HepG2 (cell line): Measurements from ENCODE around the gene SELENOS. TPM values are rescaled to one million over a fixed set of nuclear protein-coding genes. Genes with fewer than 3 reads are reported as not detected.
A peak's percentile ranks its signal among the peaks of the same experiment; 100 is the strongest.

ENCODE experiments used
- GZF1 ChIP-seq: sonication (generic); formaldehyde crosslinking; IDR thresholded peaks from 2 replicates; pipeline ENCODE4 v1.5.1; 2020; ENCODE audit warnings: mild to moderate bottlenecking, missing genetic modification reagents
- HIVEP1 ChIP-seq: sonication (generic); formaldehyde crosslinking; IDR thresholded peaks from 2 replicates; pipeline ENCODE4 v1.4.0; 2020; ENCODE audit warnings: mild to moderate bottlenecking, missing genetic modification reagents
- SMAD9 ChIP-seq: sonication (generic); formaldehyde crosslinking; IDR thresholded peaks from 2 replicates; pipeline ENCODE4 v1.5.1; 2020; ENCODE audit warnings: mild to moderate bottlenecking, missing genetic modification reagents
- SRSF9 ChIP-seq: fragments of 200-400 bp; formaldehyde crosslinking; IDR thresholded peaks from 2 replicates; pipeline ENCODE4 v1.6.1; 2018; ENCODE audit warnings: borderline replicate concordance, mild to moderate bottlenecking, low read depth, low read length; ENCODE audit not compliant: insufficient read depth, poor library complexity, severe bottlenecking
- XRCC5 ChIP-seq: fragments of 200-400 bp; formaldehyde crosslinking; optimal IDR thresholded peaks from 2 replicates; pipeline ENCODE3; 2017; ENCODE audit warnings: mild to moderate bottlenecking, low read length
- ZNF101 ChIP-seq: sonication (generic); formaldehyde crosslinking; IDR thresholded peaks from 2 replicates; pipeline ENCODE4 v1.4.0; 2020; ENCODE audit warnings: mild to moderate bottlenecking, low read depth, missing genetic modification reagents, borderline replicate concordance
- ZNF138 ChIP-seq: sonication (generic); formaldehyde crosslinking; IDR thresholded peaks from 2 replicates; pipeline ENCODE4 v1.5.0; 2020; ENCODE audit warnings: mild to moderate bottlenecking, low read depth, missing genetic modification reagents
- ZNF318 ChIP-seq: sonication (generic); formaldehyde crosslinking; IDR thresholded peaks from 2 replicates; pipeline ENCODE4 v1.4.0; 2020; ENCODE audit warnings: mild to moderate bottlenecking, missing genetic modification reagents
- ZNF441 ChIP-seq: sonication (generic); formaldehyde crosslinking; IDR thresholded peaks from 2 replicates; pipeline ENCODE4 v1.7.0; 2021; ENCODE audit warnings: missing genetic modification reagents, borderline replicate concordance
- ZNF484 ChIP-seq: sonication (generic); formaldehyde crosslinking; IDR thresholded peaks from 2 replicates; pipeline ENCODE4 v1.5.1; 2020; ENCODE audit warnings: mild to moderate bottlenecking, low read depth, missing genetic modification reagents, borderline replicate concordance
- ZNF619 ChIP-seq: sonication (generic); formaldehyde crosslinking; IDR thresholded peaks from 2 replicates; pipeline ENCODE4 v1.4.0; 2020; ENCODE audit warnings: mild to moderate bottlenecking, missing genetic modification reagents
- polyA plus RNA-seq, 8 experiments: library from polyadenylated mRNA; depleted of rRNA in 3 of 8; stranded (reverse) in 7 of 8; unstranded in 1 of 8; fragments of >200 nt; fragmentation: Illumina TruSeq in 4 of 8; extraction: Trizol in 4 of 8; gene quantifications; 2 replicates each; pipeline versions ENCODE4 v1.2.1 to v1.2.3, GENCODE V29; 2011 to 2016; ENCODE audit warnings: low read depth in 4 of 8, missing spikeins in 1 of 8, mixed read lengths in 1 of 8; ENCODE audit not compliant: insufficient read depth in 1 of 8
- total RNA-seq, 5 experiments: library from RNA; depleted of rRNA; stranded (reverse); fragments of >200 nt; fragmentation: Illumina TruSeq; extraction: Trizol; gene quantifications; 2 replicates each; pipeline ENCODE4 v1.2.3, GENCODE V29; 2016; ENCODE audit warnings: low read depth in 1 of 5
- TF ChIP-seq, protein P1 (sequence below): IDR thresholded peaks from 2 replicates; pipeline ENCODE4 v1.6.1; 2016; ENCODE audit warnings: low read depth, borderline replicate concordance
- TF ChIP-seq, protein P2 (sequence below): sonication (generic); formaldehyde crosslinking; IDR thresholded peaks from 2 replicates; pipeline ENCODE4 v1.4.0; 2020; ENCODE audit warnings: missing genetic modification reagents

Gene SELENOS
- total and polyA plus RNA-seq, 2 of the 13 experiments (the other 11 are each of a cell fraction or from before 2014, with no cell fraction given), result 63.0 to 66.1 TPM

- TF ChIP-seq ZNF318 (CRISPR knock-in tag) (peak; percentile 75), HIVEP1 (CRISPR knock-in tag) (peak; percentile 81; the same call in 1 of the 2 replicates), SMAD9 (no peak), ZNF441 (CRISPR knock-in tag) (peak; percentile 48; the same call in 1 of the 2 replicates), GZF1 (CRISPR knock-in tag) (0 out of 2 replicates have a peak, but pooled peaks have one; percentile 40), ZNF138 (CRISPR knock-in tag) (peak; percentile 65; the same call in 1 of the 2 replicates), XRCC5 (peak; percentile 98), ZNF484 (CRISPR knock-in tag) (no peak), ZNF101 (CRISPR knock-in tag) (no peak; the same call in 1 of the 2 replicates), SRSF9 (no peak), ZNF619 (CRISPR knock-in tag) (peak; percentile 85; the same call in 1 of the 2 replicates)
- TF ChIP-seq, protein P1, sequence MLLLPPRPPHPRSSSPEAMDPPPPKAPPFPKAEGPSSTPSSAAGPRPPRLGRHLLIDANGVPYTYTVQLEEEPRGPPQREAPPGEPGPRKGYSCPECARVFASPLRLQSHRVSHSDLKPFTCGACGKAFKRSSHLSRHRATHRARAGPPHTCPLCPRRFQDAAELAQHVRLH (CRISPR knock-in tag), result peak; percentile 86
- TF ChIP-seq, protein P2, sequence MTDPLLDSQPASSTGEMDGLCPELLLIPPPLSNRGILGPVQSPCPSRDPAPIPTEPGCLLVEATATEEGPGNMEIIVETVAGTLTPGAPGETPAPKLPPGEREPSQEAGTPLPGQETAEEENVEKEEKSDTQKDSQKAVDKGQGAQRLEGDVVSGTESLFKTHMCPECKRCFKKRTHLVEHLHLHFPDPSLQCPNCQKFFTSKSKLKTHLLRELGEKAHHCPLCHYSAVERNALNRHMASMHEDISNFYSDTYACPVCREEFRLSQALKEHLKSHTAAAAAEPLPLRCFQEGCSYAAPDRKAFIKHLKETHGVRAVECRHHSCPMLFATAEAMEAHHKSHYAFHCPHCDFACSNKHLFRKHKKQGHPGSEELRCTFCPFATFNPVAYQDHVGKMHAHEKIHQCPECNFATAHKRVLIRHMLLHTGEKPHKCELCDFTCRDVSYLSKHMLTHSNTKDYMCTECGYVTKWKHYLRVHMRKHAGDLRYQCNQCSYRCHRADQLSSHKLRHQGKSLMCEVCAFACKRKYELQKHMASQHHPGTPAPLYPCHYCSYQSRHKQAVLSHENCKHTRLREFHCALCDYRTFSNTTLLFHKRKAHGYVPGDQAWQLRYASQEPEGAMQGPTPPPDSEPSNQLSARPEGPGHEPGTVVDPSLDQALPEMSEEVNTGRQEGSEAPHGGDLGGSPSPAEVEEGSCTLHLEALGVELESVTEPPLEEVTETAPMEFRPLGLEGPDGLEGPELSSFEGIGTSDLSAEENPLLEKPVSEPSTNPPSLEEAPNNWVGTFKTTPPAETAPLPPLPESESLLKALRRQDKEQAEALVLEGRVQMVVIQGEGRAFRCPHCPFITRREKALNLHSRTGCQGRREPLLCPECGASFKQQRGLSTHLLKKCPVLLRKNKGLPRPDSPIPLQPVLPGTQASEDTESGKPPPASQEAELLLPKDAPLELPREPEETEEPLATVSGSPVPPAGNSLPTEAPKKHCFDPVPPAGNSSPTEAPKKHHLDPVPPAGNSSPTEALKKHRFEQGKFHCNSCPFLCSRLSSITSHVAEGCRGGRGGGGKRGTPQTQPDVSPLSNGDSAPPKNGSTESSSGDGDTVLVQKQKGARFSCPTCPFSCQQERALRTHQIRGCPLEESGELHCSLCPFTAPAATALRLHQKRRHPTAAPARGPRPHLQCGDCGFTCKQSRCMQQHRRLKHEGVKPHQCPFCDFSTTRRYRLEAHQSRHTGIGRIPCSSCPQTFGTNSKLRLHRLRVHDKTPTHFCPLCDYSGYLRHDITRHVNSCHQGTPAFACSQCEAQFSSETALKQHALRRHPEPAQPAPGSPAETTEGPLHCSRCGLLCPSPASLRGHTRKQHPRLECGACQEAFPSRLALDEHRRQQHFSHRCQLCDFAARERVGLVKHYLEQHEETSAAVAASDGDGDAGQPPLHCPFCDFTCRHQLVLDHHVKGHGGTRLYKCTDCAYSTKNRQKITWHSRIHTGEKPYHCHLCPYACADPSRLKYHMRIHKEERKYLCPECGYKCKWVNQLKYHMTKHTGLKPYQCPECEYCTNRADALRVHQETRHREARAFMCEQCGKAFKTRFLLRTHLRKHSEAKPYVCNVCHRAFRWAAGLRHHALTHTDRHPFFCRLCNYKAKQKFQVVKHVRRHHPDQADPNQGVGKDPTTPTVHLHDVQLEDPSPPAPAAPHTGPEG (CRISPR knock-in tag), result peak; percentile 37
These were observed 17.7 kb upstream of the SELENOS start, which contains the start of gene SNRPA1 (continued) for GRCh38 chr15:101294731-101295606.
